Caco-2 (cell line): ENCODE measurements around the gene CLDN9. TPM values are rescaled to one million over a fixed set of nuclear protein-coding genes. Genes with fewer than 3 reads are reported as not detected.

ENCODE experiments used
- BruUV-seq: library from RNA; stranded (reverse); fragments of 400-500 nt; replicated peaks from 2 replicates; lab custom pipeline; 2021; lab: Mats Ljungman, UMichigan
- CTCF ChIA-PET: fragments of 300-600 bp; sonication (Branson Sonifier 250); formaldehyde crosslinking; loops from one replicate; lab custom pipeline; 2022; ENCODE audit warnings: antibody characterized with exemption; lab: Charles Lee
- POLR2A ChIA-PET: fragments of 300-600 bp; sonication (Branson Sonifier 250); formaldehyde crosslinking; loops from one replicate; lab custom pipeline; 2022; ENCODE audit warnings: antibody characterized with exemption; lab: Charles Lee
- DNase-seq, 2 experiments: peaks; one replicate each; pipeline versions ENCODE4 v3.0.0 to v3.0.0-alpha.2; 2020 to 2022
- H3K27me3 ChIP-seq: replicated peaks from 2 replicates; pipeline ENCODE4 v1.6.0; 2011; ENCODE audit warnings: low read length; ENCODE audit not compliant: control insufficient read depth, insufficient read depth
- H3K36me3 ChIP-seq: 2 replicates; pipeline ENCODE4 v1.5.1; 2011; ENCODE audit warnings: low read length; ENCODE audit not compliant: control insufficient read depth, insufficient read depth
- H3K4me1 ChIP-seq: fragments of 250-450 bp; sonication (Bioruptor Pico); 2 replicates; pipeline ENCODE4 v1.5.1; 2020; ENCODE audit warnings: mild to moderate bottlenecking
- H3K4me3 ChIP-seq: 2 replicates; pipeline ENCODE4 v1.5.1; 2011; ENCODE audit warnings: low read depth, mild to moderate bottlenecking, control low read depth, low read length
- H3K9me3 ChIP-seq: fragments of 250-450 bp; sonication (Bioruptor Pico); 2 replicates; pipeline ENCODE4 v1.5.1; 2020; ENCODE audit warnings: mild to moderate bottlenecking, moderate library complexity
- H3K27ac Mint-ChIP-seq: one replicate; pipeline ENCODE4 v1.8.0; 2022; ENCODE audit warnings: mixed read lengths; ENCODE audit not compliant: unreplicated experiment
- H3K27me3 Mint-ChIP-seq: one replicate; pipeline ENCODE4 v1.8.0; 2022; ENCODE audit warnings: mixed read lengths; ENCODE audit not compliant: insufficient read depth, unreplicated experiment
- H3K36me3 Mint-ChIP-seq: one replicate; pipeline ENCODE4 v1.8.0; 2022; ENCODE audit warnings: mild to moderate bottlenecking, mixed read lengths; ENCODE audit not compliant: insufficient read depth, unreplicated experiment
- H3K4me1 Mint-ChIP-seq: one replicate; pipeline ENCODE4 v1.8.0; 2022; ENCODE audit warnings: low read depth, mixed read lengths; ENCODE audit not compliant: unreplicated experiment
- H3K4me3 Mint-ChIP-seq: one replicate; pipeline ENCODE4 v1.8.0; 2022; ENCODE audit warnings: mild to moderate bottlenecking, moderate library complexity, mixed read lengths; ENCODE audit not compliant: unreplicated experiment
- H3K9me3 Mint-ChIP-seq: one replicate; pipeline ENCODE4 v1.8.0; 2022; ENCODE audit warnings: mixed read lengths; ENCODE audit not compliant: unreplicated experiment
- CTCF ChIP-seq, 2 experiments: fragments of 200-600 bp in 1 of 2; IDR thresholded peaks; 1 replicate in 1 of 2; 2 replicates in 1 of 2; pipeline versions ENCODE4 v1.5.1 to v1.8.0; 2011 to 2022; ENCODE audit warnings: antibody characterized with exemption in 1 of 2, control low read depth in 1 of 2, inconsistent platforms in 1 of 2, low read depth in 1 of 2, low read length in 1 of 2, mild to moderate bottlenecking in 1 of 2, moderate library complexity in 1 of 2; ENCODE audit not compliant: insufficient read depth in 1 of 2, severe bottlenecking in 1 of 2, unreplicated experiment in 1 of 2
- intact Hi-C: fragments of 100-400 bp; cut with micrococcal nuclease; formaldehyde crosslinking; loops from one replicate; pipeline ENCODE4 v1.10.0; 2022; ENCODE audit not compliant: unreplicated experiment
- total RNA-seq: library from RNA; stranded (reverse); gene quantifications from 2 replicates; pipeline ENCODE4 v1.2.3, GENCODE V29; 2022

Gene CLDN9
- total RNA-seq, 1 experiment from 2014 or later: 0.79 TPM

GRCh38 chr16:3017344-3017743 is 4.6 kb downstream of the CLDN9 start:
- POLR2A ChIA-PET: no interaction called here
- CTCF ChIA-PET: no interaction called here

GRCh38 chr16:3017794-3018506 is 5.2 kb downstream of the CLDN9 start, which contains the start of gene CLDN6:
CLDN6 (minus strand) TSS chr16:3018183; CDS start chr16:3016021, 2,162 bp downstream.
- no peak within 1 kb of the TSS for H3K4me3 ChIP-seq
- ChIA-PET POLR2A (interaction anchor here (3.5 kb wide), 1 partner anchor 8 kb away, joined by 34 read pairs; no protein-coding TSS in a partner anchor), CTCF (interaction anchor here (6.9 kb wide), 1 partner anchor 13 kb away, joined by 113 read pairs; no protein-coding TSS in a partner anchor)
- H3K4me1 Mint-ChIP-seq: peaks cover 16% of the 10 kb centered on the region
- no peaks in the 10 kb centered on the region for H3K27me3 ChIP-seq
- no peaks in the 10 kb centered on the region for H3K9me3 ChIP-seq
- DNase-seq: peak in 1 of 2 experiments; percentile 40
- H3K36me3 ChIP-seq: 0 out of 2 replicates have a peak, but pooled peaks cover 2% of the 10 kb centered on the region
- no TSS peak for BruUV-seq
- H3K36me3 Mint-ChIP-seq: peaks cover 32% of the 10 kb centered on the region
- H3K9me3 Mint-ChIP-seq: no peaks in the 10 kb centered on the region
- H3K27me3 Mint-ChIP-seq: no peaks in the 10 kb centered on the region
- no peak for TF ChIP-seq CTCF (IDR thresholded peaks at IDR 0.05; ENCODE audit: insufficient read depth in 1 of 2, low read depth in 1 of 2, low read length in 1 of 2, severe bottlenecking in 1 of 2, unreplicated experiment in 1 of 2)
- peaks cover 42% of the 10 kb centered on the region for H3K4me1 ChIP-seq
- intact Hi-C loops: no loop called here
- peak within 1 kb of the TSS; percentile 56 for H3K4me3 Mint-ChIP-seq
- H3K27ac Mint-ChIP-seq: peak within 1 kb of the TSS; percentile 25

More at GRCh38 chr16:3017344-3017743, 4.6 kb downstream of the CLDN9 start:
- Mint-ChIP-seq H3K36me3 (peaks cover 26% of the 10 kb centered on the region), H3K4me1 (peaks cover 10% of the 10 kb centered on the region), H3K4me3 (peak overlapping the region; percentile 44), H3K9me3 (no peaks in the 10 kb centered on the region), H3K27ac (no peak overlapping the region), H3K27me3 (no peaks in the 10 kb centered on the region)
- Histone ChIP-seq H3K4me3 (no peak overlapping the region), H3K9me3 (no peaks in the 10 kb centered on the region), H3K36me3 (0 out of 2 replicates have a peak, but pooled peaks cover 2% of the 10 kb centered on the region), H3K4me1 (peaks cover 42% of the 10 kb centered on the region), H3K27me3 (no peaks in the 10 kb centered on the region)
- no peak for TF ChIP-seq CTCF (IDR thresholded peaks at IDR 0.05; ENCODE audit: insufficient read depth in 1 of 2, low read depth in 1 of 2, low read length in 1 of 2, severe bottlenecking in 1 of 2, unreplicated experiment in 1 of 2)
- BruUV-seq: no TSS peak
- DNase-seq: no peak
- intact Hi-C loops: no loop called here

GRCh38 chr16:3019594-3020246 is 7.0 kb downstream of the CLDN9 start:
- peaks cover 43% of the 10 kb centered on the region for H3K4me1 ChIP-seq
- H3K4me3 ChIP-seq: peak overlapping the region; percentile 52
- BruUV-seq: no TSS peak
- peak overlapping the region; percentile 89 for H3K27ac Mint-ChIP-seq
- H3K9me3 Mint-ChIP-seq: no peaks in the 10 kb centered on the region
- H3K4me3 Mint-ChIP-seq: peak overlapping the region; percentile 72
- no peak for DNase-seq
- H3K27me3 ChIP-seq: no peaks in the 10 kb centered on the region
- ChIA-PET POLR2A (interaction anchor here (0.7 to 5.8 kb wide), 7 partner anchors 10 to 116 kb away, joined by 3 to 83 read pairs (median 4); partner anchors contain the start of gene ZNF213), CTCF (interaction anchor here (0.6 to 6.9 kb wide), 9 partner anchors 9 to 161 kb away, joined by 3 to 113 read pairs (median 7); no protein-coding TSS in a partner anchor)
- H3K36me3 ChIP-seq: 0 out of 2 replicates have a peak, but pooled peaks cover 2% of the 10 kb centered on the region
- peaks cover 48% of the 10 kb centered on the region for H3K36me3 Mint-ChIP-seq
- intact Hi-C loops: loop anchor here (1.0 kb wide), 1 partner anchor 9 kb away; no protein-coding TSS in a partner anchor
- no peak for TF ChIP-seq CTCF (IDR thresholded peaks at IDR 0.05; ENCODE audit: insufficient read depth in 1 of 2, low read depth in 1 of 2, low read length in 1 of 2, severe bottlenecking in 1 of 2, unreplicated experiment in 1 of 2)
- no peaks in the 10 kb centered on the region for H3K9me3 ChIP-seq
- no peaks in the 10 kb centered on the region for H3K27me3 Mint-ChIP-seq
- peaks cover 17% of the 10 kb centered on the region for H3K4me1 Mint-ChIP-seq
